ENCODE measurements around the gene SHANK1.
"Not testable (repeated sequence)": the region's sequence is repeated elsewhere in the genome, so short reads cannot be mapped to it uniquely, and the experiment has no call there.

Gene SHANK1

GRCh38 chr19:50624949-50625600, 94.5 kb downstream of the SHANK1 start:
- no peaks in the 10 kb centered on the region for H3K36me3 ChIP-seq (ENCODE audit: control insufficient read depth in 1 of 2, insufficient read depth in 2 of 2, low read length in 2 of 2)

GRCh38 chr19:50620394-50620906, 99.2 kb downstream of the SHANK1 start:
- H3K27me3 ChIP-seq (ENCODE audit: low read depth, low read length); H3K4me1 ChIP-seq (ENCODE audit: control insufficient read depth in 1 of 2, insufficient read depth in 2 of 2, low read length in 2 of 2); H3K27ac ChIP-seq (ENCODE audit: low read length); H3K36me3 ChIP-seq (ENCODE audit: control insufficient read depth in 1 of 2, insufficient read depth in 2 of 2, low read length in 2 of 2); H3K9me3 ChIP-seq (ENCODE audit: control insufficient read depth in 1 of 2, low read length in 2 of 2); H3K4me3 ChIP-seq (ENCODE audit: low read depth in 1 of 2, low read length in 2 of 2): not testable (repeated sequence)

More at GRCh38 chr19:50624949-50625600, 94.5 kb downstream of the SHANK1 start:
- Histone ChIP-seq H3K27me3 (ENCODE audit: low read depth, low read length) (no peaks in the 10 kb centered on the region), H3K9me3 (ENCODE audit: control insufficient read depth in 1 of 2, low read length in 2 of 2) (no peaks in the 10 kb centered on the region), H3K4me3 (ENCODE audit: low read depth in 1 of 2, low read length in 2 of 2) (no peak overlapping the region), H3K27ac (ENCODE audit: low read length) (no peak overlapping the region), H3K4me1 (ENCODE audit: control insufficient read depth in 1 of 2, insufficient read depth in 2 of 2, low read length in 2 of 2) (no peaks in the 10 kb centered on the region)

GRCh38 chr19:50619184-50619583, 100.4 kb downstream of the SHANK1 start:
- not testable (repeated sequence) for H3K9me3 ChIP-seq (ENCODE audit: control insufficient read depth in 1 of 2, low read length in 2 of 2); H3K4me1 ChIP-seq (ENCODE audit: control insufficient read depth in 1 of 2, insufficient read depth in 2 of 2, low read length in 2 of 2); H3K27me3 ChIP-seq (ENCODE audit: low read depth, low read length); H3K4me3 ChIP-seq (ENCODE audit: low read depth in 1 of 2, low read length in 2 of 2); H3K27ac ChIP-seq (ENCODE audit: low read length); H3K36me3 ChIP-seq (ENCODE audit: control insufficient read depth in 1 of 2, insufficient read depth in 2 of 2, low read length in 2 of 2)

GRCh38 chr19:50618379-50618778, 101.2 kb downstream of the SHANK1 start:
- H3K9me3 ChIP-seq (ENCODE audit: control insufficient read depth in 1 of 2, low read length in 2 of 2); H3K27me3 ChIP-seq (ENCODE audit: low read depth, low read length); H3K36me3 ChIP-seq (ENCODE audit: control insufficient read depth in 1 of 2, insufficient read depth in 2 of 2, low read length in 2 of 2); H3K4me3 ChIP-seq (ENCODE audit: low read depth in 1 of 2, low read length in 2 of 2); H3K27ac ChIP-seq (ENCODE audit: low read length); H3K4me1 ChIP-seq (ENCODE audit: control insufficient read depth in 1 of 2, insufficient read depth in 2 of 2, low read length in 2 of 2): not testable (repeated sequence)

GRCh38 chr19:50612504-50613404, 106.8 kb downstream of the SHANK1 start:
- not testable (repeated sequence) for H3K27ac ChIP-seq (ENCODE audit: low read length); H3K4me1 ChIP-seq (ENCODE audit: control insufficient read depth in 1 of 2, insufficient read depth in 2 of 2, low read length in 2 of 2); H3K4me3 ChIP-seq (ENCODE audit: low read depth in 1 of 2, low read length in 2 of 2); H3K9me3 ChIP-seq (ENCODE audit: control insufficient read depth in 1 of 2, low read length in 2 of 2); H3K27me3 ChIP-seq (ENCODE audit: low read depth, low read length); H3K36me3 ChIP-seq (ENCODE audit: control insufficient read depth in 1 of 2, insufficient read depth in 2 of 2, low read length in 2 of 2)
